NCI-H524 (cell line): ENCODE measurements around the gene INTS12.
"Not testable (repeated sequence)": the region's sequence is repeated elsewhere in the genome, so short reads cannot be mapped to it uniquely, and the experiment has no call there.

Experiments
- DNase-seq, 2 experiments: peaks; one replicate each; lab custom pipeline; 2025; lab: John Stamatoyannopoulos, UW

Gene INTS12, protein sequence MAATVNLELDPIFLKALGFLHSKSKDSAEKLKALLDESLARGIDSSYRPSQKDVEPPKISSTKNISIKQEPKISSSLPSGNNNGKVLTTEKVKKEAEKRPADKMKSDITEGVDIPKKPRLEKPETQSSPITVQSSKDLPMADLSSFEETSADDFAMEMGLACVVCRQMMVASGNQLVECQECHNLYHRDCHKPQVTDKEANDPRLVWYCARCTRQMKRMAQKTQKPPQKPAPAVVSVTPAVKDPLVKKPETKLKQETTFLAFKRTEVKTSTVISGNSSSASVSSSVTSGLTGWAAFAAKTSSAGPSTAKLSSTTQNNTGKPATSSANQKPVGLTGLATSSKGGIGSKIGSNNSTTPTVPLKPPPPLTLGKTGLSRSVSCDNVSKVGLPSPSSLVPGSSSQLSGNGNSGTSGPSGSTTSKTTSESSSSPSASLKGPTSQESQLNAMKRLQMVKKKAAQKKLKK

DNA sequence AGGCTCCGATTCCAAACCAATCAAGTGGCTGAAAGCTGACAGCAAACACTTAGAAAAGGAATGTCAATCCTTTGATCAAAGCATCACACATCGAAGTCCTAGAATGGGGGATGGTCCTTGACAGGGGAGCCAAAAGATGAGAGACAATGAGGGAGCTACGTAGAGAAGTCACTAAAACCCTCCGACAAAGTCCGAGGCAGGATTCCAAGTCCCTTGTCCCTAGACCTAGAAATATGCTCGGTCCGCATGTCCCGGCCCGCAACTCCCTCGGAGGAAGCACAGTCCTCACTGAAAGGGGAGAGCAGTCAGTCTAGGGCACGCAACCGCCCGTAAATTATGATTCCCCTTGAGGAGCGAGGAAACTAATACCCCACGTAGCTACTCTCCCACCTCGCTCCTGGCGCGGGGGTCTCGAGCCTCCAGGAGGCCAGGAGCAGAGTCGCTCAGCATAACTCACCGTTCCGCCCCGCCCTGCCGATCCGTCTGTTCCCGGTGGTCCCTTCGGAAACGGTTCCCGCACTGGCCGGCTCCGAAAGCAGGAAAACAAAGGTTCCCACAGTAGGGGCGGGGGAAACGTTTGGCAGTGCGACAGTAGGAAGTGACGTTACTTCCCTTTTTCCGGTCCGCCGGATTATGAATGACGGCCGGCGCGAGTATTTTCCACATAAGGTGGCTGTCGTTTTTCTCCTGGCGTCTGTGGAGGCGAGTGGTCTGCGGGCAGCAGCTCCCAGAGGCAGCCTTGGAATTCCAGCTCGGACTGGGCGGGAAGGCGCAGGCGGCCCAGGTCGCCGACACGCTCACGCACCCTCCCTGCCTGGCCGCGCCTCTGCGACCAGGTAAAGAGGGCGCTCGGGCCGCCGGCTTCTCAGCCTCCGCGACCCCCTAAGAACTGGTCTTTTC lies at the start of gene INTS12, which contains the start of gene GSTCD:
TSS of gene INTS12 (minus strand) at position 509 of the 900 bp plus-strand sequence. CDS start 8,684 bp downstream, outside the sequence.
TSS of gene GSTCD (plus strand) at position 604 of the 900 bp plus-strand sequence. CDS start 8,830 bp downstream, outside the sequence.
- DNase-seq = peak; percentile 66 to 84

DNA sequence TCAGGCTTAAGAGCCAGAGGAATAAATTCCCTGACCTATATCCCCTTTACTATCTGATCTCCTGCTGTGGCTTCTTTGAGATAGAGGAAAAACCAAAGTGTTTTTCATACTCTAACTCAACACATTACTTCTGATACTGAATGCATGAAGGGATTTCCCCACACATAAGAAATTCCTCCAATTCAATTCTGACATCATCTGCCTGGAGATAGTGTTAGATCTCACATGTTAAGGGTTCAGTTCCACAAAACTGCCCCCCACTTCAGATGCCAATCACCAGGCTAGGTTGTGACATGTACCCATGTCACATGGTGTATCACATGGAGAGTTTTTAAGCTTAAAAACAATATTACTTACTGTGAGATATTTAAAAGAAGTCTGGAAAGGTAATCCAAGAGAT lies 46.9 kb upstream of the INTS12 start:
- DNase-seq = no peak

DNA sequence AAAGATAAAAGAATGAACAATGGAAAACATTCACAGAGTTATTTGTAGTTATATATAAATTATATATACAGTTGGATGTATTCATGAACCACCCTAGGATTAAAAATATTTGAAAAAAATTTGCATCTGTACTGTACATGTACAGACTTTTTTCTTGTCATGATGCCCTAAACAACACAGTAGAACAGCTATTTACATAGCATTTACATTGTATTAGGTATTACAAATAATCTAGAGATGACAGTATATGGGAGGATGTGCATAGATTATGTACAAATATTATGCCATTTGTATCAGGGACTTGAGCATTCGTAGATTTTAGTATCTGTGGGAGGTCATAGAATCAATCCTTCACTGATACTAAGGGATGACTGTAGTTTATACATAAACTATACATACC lies 44.9 kb upstream of the INTS12 start:
- DNase-seq = no peak

DNA sequence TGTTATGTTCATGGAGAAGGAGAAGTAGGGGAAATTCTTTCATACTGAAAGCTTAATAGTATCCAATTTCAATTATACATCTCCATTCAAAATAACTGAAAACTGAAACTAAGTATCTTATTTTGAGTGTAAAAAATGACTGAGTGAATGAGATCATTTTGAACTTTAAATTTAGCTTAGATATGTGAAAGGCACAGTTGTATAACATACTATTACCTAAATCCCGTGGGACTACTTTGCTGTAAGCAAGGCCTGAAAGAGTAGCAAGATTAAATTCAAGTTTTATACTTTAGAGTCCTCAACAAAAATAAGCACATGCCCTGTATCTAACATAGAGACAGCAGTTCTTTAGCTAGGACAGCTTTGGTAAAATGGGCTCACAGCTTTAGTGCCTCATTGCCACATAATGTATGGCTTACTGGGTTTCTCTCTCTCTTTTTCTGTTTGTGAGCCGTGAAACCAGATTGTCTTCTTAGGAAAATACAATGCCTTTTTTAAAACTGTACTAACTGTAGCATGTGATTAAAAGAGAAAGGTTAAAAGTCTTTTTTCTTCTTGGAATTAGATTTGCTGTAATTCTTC lies 43.3 kb upstream of the INTS12 start:
- DNase-seq = no peak

DNA sequence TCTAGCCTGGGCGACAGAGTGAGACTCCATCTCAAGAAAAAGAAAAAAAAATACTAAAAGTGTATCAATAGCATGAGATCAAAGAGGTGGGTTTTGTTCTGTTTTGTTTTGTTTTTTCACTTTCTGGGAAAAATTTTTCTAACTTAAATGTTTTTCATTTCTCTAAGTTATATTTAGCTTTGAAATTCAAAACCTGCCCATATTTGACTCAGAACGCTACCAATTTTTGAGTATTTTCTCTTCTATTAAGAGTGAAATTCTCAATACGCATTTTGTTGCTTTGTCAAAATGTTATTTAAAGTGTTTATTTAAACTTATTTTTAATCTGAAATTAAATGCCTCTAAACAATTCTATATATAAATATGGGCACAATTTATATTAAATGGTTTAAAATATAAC lies 39.7 kb upstream of the INTS12 start:
- no peak for DNase-seq

DNA sequence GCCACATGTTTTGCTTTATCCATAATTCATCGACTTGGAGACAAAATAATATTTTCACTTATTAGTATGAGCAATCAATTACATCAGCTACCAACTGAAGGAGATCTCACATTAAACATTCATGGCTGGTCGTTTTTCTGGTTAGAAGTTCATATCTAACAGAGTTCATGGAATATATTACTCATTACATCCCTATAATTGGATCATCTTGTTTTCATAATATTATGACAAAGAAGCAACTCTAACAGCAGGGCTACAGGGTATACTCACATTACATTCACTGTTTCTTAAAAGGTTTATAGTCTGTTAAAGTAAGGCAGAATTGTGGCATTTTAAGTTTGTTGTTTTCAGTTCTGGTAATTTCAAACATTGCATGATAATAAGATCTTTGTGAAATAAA lies 33.1 kb upstream of the INTS12 start:
- no peak for DNase-seq

DNA sequence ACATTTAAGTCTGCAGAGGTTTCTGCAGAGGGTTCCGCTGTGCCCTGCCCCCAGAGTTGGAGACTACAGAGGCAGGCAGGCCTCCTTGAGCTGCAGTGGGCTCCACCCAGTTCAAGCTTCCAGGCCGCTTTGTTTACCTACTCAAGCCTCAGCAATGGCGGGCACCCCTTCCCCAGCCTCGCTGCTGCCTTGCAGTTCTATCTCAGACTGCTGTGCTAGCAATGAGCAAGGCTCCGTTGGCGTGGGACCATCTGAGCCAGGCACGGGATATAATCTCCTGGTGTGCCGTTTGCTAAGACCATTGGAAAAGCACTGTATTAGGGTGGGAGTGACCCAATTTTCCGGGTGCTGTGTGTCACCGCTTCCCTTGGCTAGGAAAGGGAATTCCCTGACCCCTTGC lies 26.7 kb upstream of the INTS12 start:
- DNase-seq = not testable (repeated sequence)

DNA sequence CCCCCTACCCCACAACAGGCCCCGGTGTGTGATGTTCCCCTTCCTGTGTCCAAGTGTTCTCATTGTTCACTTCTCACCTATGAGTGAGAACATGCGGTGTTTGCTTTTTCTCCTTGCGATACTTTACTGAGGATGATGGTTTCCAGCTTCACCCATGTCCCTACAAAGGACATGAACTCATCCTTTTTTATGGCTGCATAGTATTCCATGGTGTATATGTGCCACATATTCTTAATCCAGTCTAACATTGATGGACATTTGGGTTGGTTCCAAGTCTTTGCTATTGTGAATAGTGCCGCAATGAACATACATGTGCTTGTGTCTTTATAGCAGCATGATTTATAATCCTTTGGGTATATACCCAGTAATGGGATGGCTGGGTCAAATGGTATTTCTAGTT lies 21.4 kb upstream of the INTS12 start:
- DNase-seq = not testable (repeated sequence)

DNA sequence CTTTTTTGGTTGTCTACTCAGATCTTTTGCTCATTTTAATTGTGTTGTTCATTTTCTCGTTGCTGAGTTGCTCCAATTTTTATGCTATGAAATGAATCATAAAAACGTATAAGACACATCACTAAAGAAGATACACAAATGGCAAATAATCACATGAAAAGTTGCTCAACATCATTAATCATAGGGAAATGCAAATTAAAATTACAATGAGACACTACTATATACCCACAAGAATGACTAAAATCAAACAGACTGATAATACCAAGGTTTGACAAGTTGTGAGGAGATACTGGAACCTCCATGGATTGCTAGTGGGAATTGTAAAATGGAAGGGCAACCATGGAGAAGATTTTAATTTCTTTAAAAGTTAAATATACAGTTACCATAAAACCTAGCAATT lies 17.1 kb upstream of the INTS12 start:
- DNase-seq = no peak

DNA sequence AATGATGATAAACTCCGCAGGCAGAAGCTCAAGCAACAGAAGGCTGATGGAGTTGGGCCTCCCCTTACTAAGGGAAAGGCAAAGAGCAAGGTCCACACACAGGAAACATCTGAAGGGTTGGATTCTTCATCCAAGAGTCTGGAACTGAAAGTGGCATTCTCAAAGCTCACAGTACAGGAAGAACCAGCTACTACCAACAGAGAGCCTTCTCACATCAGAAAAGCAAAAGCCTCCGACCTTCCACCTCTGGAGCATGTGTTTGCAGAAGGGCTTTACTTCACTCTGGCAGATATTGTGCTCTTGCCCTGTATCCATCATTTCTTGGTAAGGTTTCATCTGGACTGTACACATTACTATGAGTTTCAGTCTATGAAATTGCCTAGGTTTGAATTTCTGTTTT lies 10.7 kb upstream of the INTS12 start:
- no peak for DNase-seq

DNA sequence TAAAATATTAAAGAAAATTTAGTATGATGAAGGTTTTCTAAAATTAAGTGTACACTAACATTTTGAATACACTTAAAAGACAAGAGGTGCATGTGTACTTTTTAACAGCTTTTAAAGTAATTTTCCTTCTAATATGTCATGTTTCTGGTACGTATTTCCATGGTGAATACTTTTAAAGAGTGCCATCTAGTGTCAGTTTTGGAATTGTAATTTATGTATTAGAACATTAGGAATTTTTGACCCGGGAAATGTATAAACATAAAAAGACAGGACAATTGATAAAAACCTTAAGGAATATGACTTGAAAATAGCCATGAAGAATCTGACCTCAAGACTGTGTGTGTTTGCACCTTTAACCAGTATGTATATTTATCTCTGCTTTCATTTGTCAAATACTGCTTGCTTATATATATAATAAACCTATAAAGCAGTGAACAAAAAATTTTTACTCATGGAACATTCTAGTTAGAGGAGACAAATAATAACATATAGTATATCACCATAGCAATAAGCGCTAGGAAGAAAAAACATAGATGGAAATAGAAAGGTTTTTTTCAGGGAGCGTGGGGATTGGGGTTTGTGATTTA lies 7.3 kb upstream of the INTS12 start:
- peak in 1 of 2 experiments; percentile 22 for DNase-seq

DNA sequence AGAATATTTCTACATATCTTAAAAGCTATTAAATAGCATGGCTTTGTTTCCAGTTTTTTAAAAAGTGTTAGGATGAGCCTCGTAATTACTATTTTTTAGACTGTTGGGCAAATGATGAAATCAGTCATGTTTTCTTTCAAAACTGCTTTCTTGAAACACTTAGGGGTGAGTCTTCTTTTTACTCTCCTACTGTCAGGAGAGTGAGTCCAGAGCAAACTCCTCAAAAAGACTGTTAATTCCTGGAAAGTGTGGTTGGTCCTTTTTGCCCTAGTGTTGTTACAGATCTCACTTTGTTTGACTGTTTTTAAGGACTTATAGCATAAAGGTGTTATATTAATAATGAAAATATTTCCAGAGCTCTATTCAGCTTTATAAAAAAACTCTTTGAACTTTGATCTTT lies 6.4 kb upstream of the INTS12 start:
- DNase-seq = no peak

DNA sequence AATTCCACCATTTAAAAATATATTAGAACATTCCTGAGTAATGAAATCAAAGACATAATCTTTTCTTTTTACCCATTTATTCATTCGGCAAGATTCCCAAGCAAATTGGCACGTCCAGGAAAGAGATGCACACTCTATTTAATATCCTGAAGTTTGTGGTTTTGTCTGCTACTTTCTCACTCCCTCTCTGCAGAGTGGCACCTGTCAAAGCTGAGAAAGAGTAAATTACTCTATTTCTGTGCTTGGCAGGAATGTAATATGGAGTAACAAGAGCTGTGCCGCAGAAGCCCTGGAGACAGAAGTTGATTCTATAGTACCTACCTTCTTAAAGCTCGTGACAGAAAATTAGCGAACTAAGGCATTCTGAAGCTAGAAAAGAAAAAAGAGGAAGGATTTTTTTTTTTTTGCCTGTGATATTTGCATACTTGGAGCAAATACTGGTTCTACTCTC lies 5.6 kb upstream of the INTS12 start:
- DNase-seq = no peak

DNA sequence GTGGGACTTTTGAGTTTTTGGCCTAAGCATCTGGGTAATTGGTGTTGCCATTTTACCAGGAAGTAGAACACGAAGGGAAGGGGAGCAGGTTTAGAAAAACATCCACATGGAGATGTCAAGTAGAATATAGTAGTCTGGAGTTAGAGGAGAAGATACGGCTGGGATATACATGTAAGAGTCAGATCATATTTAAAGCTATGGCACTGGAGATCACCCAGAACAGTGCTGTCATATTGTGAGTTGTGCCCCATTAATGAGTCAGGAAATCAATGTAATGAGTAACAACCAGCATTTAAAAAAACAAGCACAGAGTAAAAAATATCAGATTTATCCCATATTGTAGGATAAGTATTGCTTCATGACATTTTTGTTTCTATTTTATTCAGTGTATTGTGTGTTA lies 4.3 kb upstream of the INTS12 start:
- DNase-seq = no peak

DNA sequence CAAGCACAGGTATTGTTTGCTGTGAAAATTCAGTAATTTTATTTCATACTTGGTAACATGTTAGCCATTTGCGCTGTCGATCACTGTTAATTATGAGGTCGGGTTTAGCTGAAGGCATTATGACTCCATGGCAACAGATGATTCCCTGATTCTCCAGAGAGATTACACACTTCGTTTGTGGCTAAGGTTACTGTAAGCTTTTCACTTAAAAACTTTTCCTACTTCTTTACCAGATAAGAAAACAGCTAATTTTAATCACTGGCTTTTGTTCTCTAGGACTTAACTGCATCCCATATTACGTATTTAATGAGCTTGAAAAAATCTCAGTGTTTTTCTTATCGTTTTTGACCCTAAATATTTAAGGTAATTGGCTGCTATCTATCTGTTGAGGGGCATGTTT lies 2.2 kb upstream of the INTS12 start:
- DNase-seq = peak; percentile 9 to 44

DNA sequence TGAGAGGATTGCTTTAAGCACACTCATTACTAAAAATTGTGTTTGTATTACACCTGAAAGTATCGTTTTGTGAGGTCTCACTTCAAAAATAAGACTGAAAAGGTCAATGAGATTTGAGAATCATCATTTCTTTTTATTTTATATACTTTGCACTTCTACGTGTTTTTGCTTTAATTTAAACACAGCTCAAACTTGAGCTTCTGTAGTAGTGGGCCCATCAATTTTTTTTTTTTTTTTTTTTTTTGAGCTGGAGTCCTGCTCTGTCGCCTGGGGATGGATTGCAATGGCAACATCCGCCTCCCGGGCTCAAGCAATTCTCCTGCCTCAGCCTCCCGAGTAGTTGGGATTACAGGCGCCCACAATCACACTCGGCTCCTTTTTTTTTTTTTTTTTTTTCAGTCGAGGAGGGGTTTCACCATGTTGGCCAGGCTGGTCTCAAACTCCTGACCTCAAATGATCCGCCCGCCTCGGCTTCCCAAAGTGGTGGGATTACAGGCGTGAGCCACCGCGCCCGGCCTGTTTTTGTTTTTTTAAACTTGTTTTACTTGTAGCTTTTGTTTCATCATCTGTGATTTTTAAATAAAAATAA lies 1.6 kb upstream of the INTS12 start:
- no peak for DNase-seq

DNA sequence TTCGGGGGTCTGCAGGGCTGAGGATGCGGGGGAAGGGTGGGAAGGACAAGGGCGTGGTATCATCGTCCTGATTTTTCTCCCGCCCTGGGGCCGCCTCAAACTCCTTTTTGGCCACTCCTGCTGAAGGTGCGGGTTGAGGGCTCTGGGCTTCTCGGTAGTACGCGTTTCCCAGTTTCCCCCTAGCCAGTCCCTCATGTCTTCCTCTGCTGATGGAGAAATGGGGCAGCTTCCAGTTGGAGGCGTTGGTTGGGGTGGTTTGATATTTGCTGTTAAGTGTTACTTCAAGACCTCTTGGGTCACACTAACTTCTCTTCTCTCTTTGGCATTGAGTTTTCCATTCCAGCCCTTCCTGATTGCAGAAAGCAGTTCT lies 577 bp upstream of the INTS12 start:
- peak in 1 of 2 experiments; percentile 6 for DNase-seq

DNA sequence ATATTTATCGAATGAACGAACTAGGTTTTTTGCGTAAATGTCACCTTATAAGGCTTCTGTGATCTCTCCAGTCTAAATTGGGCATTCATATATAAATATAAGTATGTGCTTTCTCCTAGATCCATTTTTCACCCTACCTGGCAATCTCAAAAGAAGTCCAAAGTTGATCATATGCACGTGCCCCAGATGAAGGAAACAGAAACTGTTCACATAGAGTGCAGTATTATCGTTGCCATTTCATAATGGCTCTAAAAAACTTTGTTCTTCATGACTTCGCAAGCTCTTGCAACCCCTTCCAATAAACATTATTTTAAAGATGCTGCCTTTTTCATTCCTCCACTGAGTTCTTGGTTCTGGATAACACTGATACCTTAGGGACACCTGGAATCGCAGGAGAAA lies 708 bp downstream of the INTS12 start:
- DNase-seq = no peak

DNA sequence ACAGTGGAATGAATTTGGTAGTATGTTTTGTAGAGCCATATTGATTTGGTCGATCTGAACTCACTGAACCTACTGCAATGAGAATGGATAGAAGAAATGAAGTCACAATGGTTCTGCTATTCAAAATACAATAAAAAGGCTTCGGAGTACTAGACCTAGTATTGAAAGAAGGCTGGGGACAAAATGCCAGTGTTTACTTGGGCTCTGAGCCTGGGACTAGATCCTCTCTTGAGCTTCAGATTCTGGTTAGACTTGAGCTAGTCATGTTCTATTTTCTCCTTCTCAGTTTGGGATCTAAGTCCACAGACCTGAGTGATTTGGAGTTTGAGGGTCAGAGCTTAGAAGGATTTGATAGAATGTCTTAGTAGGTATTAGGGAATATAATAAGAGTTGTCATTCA lies 9.9 kb downstream of the INTS12 start:
- DNase-seq = no peak

DNA sequence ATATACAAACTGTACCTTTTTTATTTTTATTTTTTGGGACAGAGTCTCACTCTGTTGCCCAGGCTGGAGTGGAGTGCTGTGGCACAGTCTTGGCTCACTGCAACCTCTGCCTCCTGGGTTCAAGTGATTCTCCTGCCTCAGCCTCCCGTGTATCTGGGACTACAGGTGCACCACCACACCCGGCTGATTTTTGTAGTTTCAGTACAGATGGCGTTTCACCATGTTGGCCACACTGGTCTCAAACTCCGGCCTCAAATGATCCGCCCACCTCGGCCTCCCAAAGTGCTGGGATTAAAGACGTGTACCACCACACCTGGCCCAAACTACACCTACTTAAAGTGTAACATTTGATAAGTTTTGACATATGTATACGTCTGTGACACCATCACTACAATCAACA lies 12.7 kb downstream of the INTS12 start:
- not testable (repeated sequence) for DNase-seq

DNA sequence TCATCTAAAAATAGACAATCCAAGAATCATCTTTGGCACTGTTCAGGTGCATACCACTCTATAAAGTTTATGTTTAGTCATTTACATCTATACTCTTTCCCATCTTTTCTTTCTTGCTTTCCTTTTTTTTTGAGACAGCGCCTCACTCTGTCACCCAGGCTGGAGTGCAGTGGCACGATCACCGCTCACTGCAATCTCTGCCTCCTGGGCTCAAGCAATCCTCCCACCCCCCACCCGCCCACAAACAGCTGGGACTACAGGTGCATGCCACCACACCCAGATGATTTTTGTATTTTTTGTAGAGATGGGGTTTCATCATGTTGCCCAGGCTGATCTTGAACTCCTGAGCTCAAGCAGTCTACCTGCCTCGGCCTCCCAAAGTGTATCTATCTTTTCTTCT lies 13.7 kb downstream of the INTS12 start:
- DNase-seq = not testable (repeated sequence)

DNA sequence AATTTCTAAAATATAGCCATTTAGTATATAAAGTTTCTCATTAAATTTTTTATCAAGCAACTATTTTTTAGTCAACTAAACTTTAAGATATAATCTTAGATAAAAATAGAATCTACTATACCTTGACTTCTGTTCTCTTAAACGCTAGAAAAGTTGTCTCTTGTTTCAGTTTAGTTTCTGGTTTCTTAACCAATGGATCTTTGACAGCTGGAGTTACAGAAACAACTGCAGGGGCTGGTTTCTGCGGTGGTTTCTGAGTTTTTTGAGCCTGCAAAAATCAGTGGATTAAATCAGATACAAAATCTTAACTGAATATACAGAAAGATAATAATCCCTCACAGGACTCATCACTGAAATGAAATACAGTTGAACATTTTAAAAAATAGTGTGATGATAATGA lies 21.9 kb downstream of the INTS12 start:
- no peak for DNase-seq
